ENCODE results near the gene ZNF277. TPM values are rescaled to one million over a fixed set of nuclear protein-coding genes. Genes with fewer than 3 reads are reported as not detected.
"Not testable (repeated sequence)": the region's sequence is repeated elsewhere in the genome, so short reads cannot be mapped to it uniquely, and the experiment has no call there.

Gene ZNF277
- total RNA-seq, 2 donors from 2014 or later, result 27.9 to 41.5 TPM

DNA sequence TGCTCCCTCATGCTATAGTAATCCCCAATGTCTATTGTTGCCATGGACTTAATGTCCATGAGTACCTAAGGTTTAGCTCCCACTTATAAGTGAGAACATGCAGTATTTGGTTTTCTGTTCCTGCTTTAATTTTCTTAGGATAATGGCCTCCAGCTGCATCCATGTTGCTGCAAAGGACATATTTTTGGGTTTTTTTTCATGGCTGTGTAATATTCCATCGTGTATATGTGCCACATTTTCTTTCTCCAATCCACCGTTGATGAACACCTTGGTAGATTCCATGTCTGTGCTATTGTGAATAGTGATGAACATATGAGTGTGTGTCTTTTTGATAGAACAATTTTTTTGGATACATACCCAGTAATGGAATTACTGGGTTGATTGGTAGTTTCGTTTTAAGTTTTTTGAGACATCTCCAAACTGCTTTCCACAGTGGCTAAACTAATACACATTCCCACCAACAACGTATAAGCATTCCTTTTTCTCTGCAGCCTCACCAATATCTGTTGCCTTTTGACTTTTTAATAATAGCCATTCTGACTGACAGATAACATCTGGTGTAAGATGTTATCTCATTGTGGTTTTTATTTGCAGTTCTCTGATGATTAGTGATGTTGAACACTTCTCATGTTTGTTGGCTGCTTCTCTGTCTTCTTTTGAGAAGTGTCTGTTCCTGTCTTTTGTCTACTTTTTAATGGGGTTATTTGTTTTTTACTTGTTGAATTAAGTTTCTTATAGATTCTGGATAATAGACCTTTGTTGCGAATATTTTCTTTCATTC, 175.0 kb downstream of the ZNF277 start:
- ATAC-seq (ENCODE audit: insufficient number of reproducible peaks, low FRiP score, low read depth) (no peak), DNase-seq (ENCODE audit: low spot score) (no peak)
- no peaks in the 10 kb centered on the region for H3K4me1 ChIP-seq (ENCODE audit: control insufficient read depth in 1 of 2, low read depth in 2 of 2)
- TF ChIP-seq, protein P1, sequence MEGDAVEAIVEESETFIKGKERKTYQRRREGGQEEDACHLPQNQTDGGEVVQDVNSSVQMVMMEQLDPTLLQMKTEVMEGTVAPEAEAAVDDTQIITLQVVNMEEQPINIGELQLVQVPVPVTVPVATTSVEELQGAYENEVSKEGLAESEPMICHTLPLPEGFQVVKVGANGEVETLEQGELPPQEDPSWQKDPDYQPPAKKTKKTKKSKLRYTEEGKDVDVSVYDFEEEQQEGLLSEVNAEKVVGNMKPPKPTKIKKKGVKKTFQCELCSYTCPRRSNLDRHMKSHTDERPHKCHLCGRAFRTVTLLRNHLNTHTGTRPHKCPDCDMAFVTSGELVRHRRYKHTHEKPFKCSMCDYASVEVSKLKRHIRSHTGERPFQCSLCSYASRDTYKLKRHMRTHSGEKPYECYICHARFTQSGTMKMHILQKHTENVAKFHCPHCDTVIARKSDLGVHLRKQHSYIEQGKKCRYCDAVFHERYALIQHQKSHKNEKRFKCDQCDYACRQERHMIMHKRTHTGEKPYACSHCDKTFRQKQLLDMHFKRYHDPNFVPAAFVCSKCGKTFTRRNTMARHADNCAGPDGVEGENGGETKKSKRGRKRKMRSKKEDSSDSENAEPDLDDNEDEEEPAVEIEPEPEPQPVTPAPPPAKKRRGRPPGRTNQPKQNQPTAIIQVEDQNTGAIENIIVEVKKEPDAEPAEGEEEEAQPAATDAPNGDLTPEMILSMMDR (IDR thresholded peaks at IDR 0.05), result no peak
- H3K27ac ChIP-seq, result no peak overlapping the region
- no peaks in the 10 kb centered on the region for H3K27me3 ChIP-seq (replicated peaks; ENCODE audit: insufficient read depth)
- H3K9me3 ChIP-seq, result no peaks in the 10 kb centered on the region
- no peak overlapping the region for H3K4me3 ChIP-seq
- no peaks in the 10 kb centered on the region for H3K36me3 ChIP-seq

DNA sequence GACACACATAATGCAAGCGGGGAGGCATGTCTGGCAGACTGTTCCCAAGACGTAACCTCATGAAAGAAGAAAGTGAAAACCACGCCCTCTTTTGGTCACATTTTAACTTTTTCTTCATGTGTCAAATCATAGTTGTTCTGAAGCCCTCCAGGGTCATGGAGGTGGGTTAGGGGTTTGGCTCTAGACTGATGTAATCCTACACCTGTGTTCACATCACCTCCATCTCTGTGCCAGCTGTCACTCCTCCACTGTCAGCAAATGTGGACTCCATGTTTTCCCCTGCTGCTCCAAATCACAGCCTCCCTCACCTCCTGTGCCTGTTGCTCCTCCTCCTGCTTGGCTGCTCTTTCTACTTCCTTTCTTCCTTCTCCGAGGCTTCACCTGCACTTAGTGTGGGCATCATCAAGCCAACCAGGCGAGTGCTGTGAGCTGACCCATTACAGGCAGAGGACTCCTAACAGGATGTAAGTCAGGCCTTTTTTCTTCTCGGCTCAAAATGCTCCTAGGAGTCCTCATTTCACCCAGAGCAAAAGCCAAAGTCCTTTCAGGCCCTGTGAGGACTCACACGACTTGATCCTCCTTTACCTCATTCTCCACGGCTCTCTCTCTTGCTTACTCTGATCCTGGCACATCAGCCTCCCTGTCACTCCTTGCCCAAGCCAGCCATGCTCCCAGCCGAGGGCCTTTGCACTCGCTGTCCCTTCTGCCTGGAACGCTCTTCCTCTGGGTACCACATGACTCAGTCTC, 177.3 kb downstream of the ZNF277 start:
- Histone ChIP-seq H3K27me3 (replicated peaks; ENCODE audit: insufficient read depth) (no peaks in the 10 kb centered on the region), H3K36me3 (no peaks in the 10 kb centered on the region), H3K4me3 (no peak overlapping the region), H3K9me3 (no peaks in the 10 kb centered on the region), H3K27ac (no peak overlapping the region), H3K4me1 (ENCODE audit: control insufficient read depth in 1 of 2, low read depth in 2 of 2) (no peaks in the 10 kb centered on the region)
- ATAC-seq (ENCODE audit: insufficient number of reproducible peaks, low FRiP score, low read depth), result no peak
- DNase-seq (ENCODE audit: low spot score), result no peak
- TF ChIP-seq, protein P1 (IDR thresholded peaks at IDR 0.05), result no peak

DNA sequence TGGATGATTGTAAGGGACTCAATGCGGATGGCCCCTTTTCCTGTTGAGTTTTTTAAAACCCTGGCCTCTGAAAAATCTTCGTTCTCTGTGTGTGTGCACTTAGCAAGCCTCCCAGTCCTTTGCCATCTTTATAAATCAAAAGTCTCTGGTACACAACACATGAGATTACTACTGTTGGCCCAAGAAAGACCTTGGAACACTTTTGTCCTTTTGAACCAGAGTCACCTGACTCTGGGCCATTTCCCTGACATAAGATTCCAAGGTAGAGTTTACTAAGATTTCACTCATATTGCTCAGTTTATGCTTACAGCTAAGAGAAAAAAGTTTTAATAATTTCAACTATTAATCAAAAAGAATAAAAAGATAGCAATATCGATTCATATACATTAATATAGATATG, 179.0 kb downstream of the ZNF277 start:
- H3K4me3 ChIP-seq, result no peak overlapping the region
- H3K27me3 ChIP-seq (replicated peaks; ENCODE audit: insufficient read depth), result no peaks in the 10 kb centered on the region
- DNase-seq (ENCODE audit: low spot score) (no peak), ATAC-seq (ENCODE audit: insufficient number of reproducible peaks, low FRiP score, low read depth) (no peak)
- no peaks in the 10 kb centered on the region for H3K36me3 ChIP-seq
- H3K4me1 ChIP-seq (ENCODE audit: control insufficient read depth in 1 of 2, low read depth in 2 of 2), result no peaks in the 10 kb centered on the region
- TF ChIP-seq, protein P1 (IDR thresholded peaks at IDR 0.05), result no peak
- H3K27ac ChIP-seq, result no peak overlapping the region
- no peaks in the 10 kb centered on the region for H3K9me3 ChIP-seq

DNA sequence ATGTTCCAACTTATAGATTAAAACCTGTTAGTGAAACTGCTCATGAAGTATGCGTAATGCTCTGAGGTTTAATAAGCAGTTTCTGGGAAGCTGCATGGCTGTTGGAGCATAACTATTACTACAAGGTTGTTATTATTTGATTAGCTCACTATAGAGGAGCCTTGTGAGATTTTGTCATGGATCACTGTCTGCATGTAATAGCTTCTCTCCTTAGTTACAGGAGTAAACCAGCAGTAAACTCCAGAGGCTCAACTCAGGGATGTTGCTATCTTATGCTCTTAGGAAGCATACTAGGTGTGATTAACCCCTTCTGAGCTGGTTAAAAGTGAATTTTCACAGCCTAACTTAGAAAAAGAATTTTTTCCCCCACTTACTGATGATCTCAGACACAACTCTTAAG, 180.1 kb downstream of the ZNF277 start:
- no peak for ATAC-seq (ENCODE audit: insufficient number of reproducible peaks, low FRiP score, low read depth)
- DNase-seq (ENCODE audit: low spot score), result no peak
- Histone ChIP-seq H3K27ac (no peak overlapping the region), H3K9me3 (no peaks in the 10 kb centered on the region), H3K27me3 (replicated peaks; ENCODE audit: insufficient read depth) (no peaks in the 10 kb centered on the region), H3K36me3 (no peaks in the 10 kb centered on the region), H3K4me1 (ENCODE audit: control insufficient read depth in 1 of 2, low read depth in 2 of 2) (no peaks in the 10 kb centered on the region), H3K4me3 (no peak overlapping the region)
- TF ChIP-seq, protein P1 (IDR thresholded peaks at IDR 0.05), result no peak

DNA sequence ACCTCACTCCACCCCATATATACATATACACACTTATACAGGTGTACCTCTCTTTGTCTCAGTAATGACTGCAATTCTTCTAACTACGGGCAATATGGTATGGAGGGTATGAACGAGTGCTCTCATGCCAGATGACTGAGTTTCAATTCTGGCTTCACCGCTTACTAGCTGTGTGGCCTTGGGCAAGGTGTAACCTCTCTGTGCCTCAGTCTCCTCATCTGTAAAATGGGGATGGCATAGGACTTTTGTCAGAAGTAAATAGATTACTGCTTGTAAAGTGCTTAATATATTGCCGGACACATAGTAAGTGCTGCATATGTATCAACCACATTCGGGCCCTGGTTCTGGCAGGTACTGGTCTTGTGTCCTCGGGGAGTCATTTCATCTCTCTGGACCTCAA, 183.7 kb downstream of the ZNF277 start:
- TF ChIP-seq, protein P1 (IDR thresholded peaks at IDR 0.05), result no peak
- no peak for ATAC-seq (ENCODE audit: insufficient number of reproducible peaks, low FRiP score, low read depth)
- DNase-seq (ENCODE audit: low spot score), result no peak

DNA sequence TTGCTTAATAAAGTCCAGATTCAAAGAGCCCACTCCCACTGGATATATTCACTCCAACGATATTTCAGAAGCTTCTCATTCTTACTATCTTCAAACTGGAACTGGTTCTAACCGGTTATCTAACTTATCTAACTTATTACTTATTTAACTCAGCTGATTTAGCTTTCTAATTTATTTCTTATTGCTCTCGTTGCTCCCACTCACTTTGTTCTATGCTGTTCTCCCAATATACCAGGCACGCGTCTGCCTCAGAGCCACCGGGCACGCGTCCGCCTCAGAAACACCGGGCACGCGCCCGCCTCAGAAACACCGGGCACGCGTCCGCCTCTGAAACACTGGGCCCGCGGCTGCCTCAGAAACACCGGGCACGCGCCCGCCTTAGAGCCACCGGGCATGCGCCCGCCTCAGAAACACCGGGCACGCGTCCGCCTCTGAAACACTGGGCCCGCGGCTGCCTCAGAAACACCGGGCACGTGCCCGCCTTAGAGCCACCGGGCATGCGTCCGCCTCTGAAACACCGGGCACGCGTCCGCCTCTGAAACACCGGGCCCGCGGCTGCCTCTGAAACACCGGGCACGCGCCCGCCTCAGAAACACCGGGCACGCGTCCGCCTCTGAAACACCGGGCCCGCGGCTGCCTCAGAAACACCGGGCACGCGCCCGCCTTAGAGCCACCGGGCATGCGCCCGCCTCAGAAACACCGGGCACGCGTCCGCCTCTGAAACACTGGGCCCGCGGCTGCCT, 184.8 kb downstream of the ZNF277 start:
- not testable (repeated sequence) for DNase-seq (ENCODE audit: low spot score); H3K36me3 ChIP-seq; H3K4me1 ChIP-seq (ENCODE audit: control insufficient read depth in 1 of 2, low read depth in 2 of 2); H3K27me3 ChIP-seq (replicated peaks; ENCODE audit: insufficient read depth); ATAC-seq (ENCODE audit: insufficient number of reproducible peaks, low FRiP score, low read depth); H3K9me3 ChIP-seq
- Histone ChIP-seq H3K27ac (peak overlapping the region in 1 of 2 donors; percentile 37), H3K4me3 (peak overlapping the region; percentile 87)

More for the DNA sequence above, 183.7 kb downstream of the ZNF277 start:
- Histone ChIP-seq H3K27me3 (replicated peaks; ENCODE audit: insufficient read depth) (no peaks in the 10 kb centered on the region), H3K9me3 (no peaks in the 10 kb centered on the region), H3K36me3 (no peaks in the 10 kb centered on the region), H3K27ac (no peak overlapping the region), H3K4me1 (ENCODE audit: control insufficient read depth in 1 of 2, low read depth in 2 of 2) (peaks cover 5 to 7% of the 10 kb centered on the region in 2 donors), H3K4me3 (no peak overlapping the region)

DNA sequence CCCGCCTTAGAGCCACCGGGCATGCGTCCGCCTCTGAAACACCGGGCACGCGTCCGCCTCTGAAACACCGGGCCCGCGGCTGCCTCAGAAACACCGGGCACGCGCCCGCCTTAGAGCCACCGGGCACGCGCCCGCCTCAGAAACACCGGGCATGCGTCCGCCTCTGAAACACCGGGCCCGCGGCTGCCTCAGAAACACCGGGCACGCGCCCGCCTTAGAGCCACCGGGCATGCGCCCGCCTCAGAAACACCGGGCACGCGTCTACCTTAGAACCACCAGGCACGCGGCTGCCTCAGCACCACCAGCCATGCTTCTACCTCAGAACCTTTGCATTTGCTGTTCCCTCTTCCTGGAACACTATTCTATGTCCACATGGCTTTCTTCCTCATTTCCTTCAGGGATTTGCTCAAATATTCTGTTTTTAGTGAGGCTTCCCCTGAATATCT, 185.4 kb downstream of the ZNF277 start:
- peak; percentile 10 for DNase-seq (ENCODE audit: low spot score)
- H3K27me3 ChIP-seq (replicated peaks; ENCODE audit: insufficient read depth); H3K4me1 ChIP-seq (ENCODE audit: control insufficient read depth in 1 of 2, low read depth in 2 of 2); H3K9me3 ChIP-seq; ATAC-seq (ENCODE audit: insufficient number of reproducible peaks, low FRiP score, low read depth); H3K36me3 ChIP-seq: not testable (repeated sequence)
- Histone ChIP-seq H3K4me3 (peak overlapping the region; percentile 87), H3K27ac (peak overlapping the region; percentile 37 to 57)
